Heart left ventricle (tissue), 13 donors: Measurements from ENCODE around the gene ZNF497.
"Not testable (repeated sequence)": the region's sequence is repeated elsewhere in the genome, so short reads cannot be mapped to it uniquely, and the experiment has no call there.

Experiments
- CTCF ChIP-seq, 12 donors: fragments of 200-600 bp; sonication (generic) in 4 of 12; IDR thresholded peaks; one replicate each; pipeline versions ENCODE4 v1.5.0 to v1.8.0; 2018 to 2022; ENCODE audit warnings: antibody characterized with exemption in 12 of 12, mild to moderate bottlenecking in 5 of 12
- POLR2A ChIP-seq, 2 donors: fragments of 450-650 bp; IDR thresholded peaks; one replicate each; pipeline ENCODE4 v1.6.1; 2017; ENCODE audit warnings: antibody characterized with exemption in 2 of 2, mild to moderate bottlenecking in 2 of 2, moderate library complexity in 2 of 2
- donor health status: ischemic (EF 13 %, LVEDD 7.1; RV severe dilation, severe dysfunction).
- donor health status: DM: no; HTN: yes; CAD: no.
- donor health status: DM: no; HTN: no; CAD: no.
- donor health status: ischemic (EF 25% LVEDD 6.9; RV normal size, moderate dysfunction).
- donor health status: ischemic (EF 25% LVEDD 5.7; RV mildly dilated, moderate dysfunction).
- donor health status: ischemic (EF 35%, LVEDD 5.7; RV mildly dilated, moderate dysfunction).
- donor health status: nonischemic (EF 11% LVEDD 7.7; RV severe dilation, severe dysfunction).
- donor health status: DM: yes; HTN: yes; CAD: no.
- donor health status: PGD.
- donor health status: ischemic (EF 29% LVEDD 5.4; RV normal size, mild dysfunction).
- donor health status: nonischemic (EF 23%, LVEDD 6.1; RV moderate dilation, normal function).

- TF ChIP-seq CTCF, POLR2A (IDR thresholded peaks at IDR 0.05): not testable (repeated sequence)
Observed at GRCh38 chr19:58403920-58404478, 41.4 kb upstream of the ZNF497 start.
